GM19324 (cell line): ENCODE measurements around the gene EOMES.

Experiments used
- ATAC-seq: cut with Tn5 transposase; IDR thresholded peaks from one replicate; pipeline ENCODE4 v1.9.1; 2021; ENCODE audit warnings: mild to moderate bottlenecking, moderate library complexity; ENCODE audit not compliant: unreplicated experiment, low FRiP score

EOMES gene

DNA sequence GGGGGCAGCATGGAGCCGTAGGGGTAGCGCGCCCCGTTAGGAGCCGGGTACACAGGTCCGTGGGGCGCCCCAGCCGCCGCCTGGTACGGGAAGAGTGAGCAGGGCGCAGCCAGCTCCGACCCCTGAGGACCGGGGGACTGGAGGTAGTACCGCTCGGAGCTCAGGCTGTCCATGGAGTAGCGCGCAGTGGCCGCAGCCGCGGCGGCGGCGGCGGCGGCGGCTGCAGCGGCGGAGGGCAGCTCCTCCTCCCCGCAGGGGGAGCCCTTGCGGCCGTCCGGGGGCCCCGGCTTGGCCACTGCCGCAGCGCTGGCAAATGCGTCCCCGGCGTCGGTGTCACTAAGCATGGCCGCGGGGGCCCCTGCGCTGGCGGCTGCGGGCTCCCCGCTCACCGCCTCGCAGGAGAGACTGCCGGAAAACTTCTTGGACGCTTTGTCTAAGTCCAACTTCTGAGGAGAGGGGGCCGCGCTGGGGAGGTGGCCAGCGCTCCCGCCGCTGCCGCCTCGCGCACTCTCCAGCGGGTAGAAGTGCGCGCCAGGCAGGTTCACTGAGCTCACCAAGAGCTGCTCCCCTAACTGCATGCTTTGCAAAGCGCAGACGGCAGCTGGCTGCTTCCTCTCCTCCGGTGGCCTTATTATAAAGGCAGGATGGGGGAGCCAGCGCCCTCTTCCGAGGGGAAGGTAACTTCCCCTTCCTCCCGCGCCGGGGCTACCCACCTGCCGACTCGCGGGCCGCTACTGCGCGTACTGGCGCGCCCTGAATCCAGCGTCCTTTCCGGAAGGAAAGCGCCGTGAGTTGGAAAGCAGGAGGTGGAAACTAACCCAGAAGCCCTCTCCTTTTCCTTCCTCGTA lies at the start of gene EOMES:
TSS of gene EOMES (minus strand) at position 607 of the 848 bp plus-strand sequence. CDS start at position 578, 29 bp downstream.
- ATAC-seq: peak; percentile 66

DNA sequence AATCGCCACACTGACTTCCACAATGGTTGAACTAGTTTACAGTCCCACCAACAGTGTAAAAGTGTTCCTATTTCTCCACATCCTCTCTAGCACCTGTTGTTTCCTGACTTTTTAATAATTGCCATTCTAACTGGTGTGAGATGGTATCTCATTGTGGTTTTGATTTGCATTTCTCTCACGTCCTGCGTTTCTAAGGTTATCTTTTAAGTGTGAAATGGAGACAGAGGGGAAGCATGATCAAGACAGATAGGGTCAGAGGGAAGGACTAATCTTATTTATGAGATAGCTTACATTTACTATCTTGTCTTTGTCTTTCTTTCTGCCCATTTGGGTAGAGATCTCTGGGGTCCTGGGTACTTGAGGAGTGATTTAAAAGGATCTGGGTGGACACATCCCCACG lies 48.3 kb upstream of the EOMES start:
- peak; percentile 64 for ATAC-seq

DNA sequence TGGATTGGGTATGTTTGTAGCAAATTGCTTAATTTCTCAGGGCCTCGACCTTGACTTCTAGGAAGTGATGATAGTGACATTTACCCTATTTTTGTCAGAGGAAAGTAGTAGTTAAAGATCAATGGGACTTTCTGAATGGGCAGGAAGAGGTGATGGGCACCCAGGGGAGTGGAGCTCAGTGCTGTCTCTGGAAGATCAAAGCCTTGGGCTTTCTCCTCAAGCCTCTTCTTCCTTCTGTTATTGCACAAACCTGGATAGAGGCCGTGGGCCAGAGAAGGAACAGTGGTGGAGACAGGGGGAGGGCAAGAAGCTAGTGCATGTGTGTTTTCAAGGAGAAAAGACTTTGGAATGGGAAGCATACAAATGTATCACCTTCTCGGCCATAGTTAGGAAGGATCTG lies 44.9 kb upstream of the EOMES start:
- no peak for ATAC-seq

DNA sequence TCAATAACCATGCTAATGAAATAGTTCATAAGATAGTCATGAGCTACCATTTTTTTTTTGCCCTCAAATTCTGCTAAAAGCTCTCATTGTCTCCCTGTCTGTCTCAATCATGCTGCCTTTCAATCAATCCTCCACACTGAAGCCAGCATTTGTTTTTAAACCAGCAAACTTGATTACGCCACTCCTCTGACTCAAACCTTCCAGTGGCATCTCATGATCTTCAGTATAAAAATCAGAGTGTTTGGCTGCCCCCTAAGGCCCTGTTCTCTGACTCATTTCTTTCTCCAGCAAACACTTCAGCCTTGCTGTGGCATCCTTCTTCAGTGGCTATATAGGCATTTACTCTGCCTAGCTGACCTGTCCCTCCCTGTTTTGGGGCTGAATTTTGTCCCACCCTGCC lies 36.0 kb upstream of the EOMES start:
- ATAC-seq: no peak

DNA sequence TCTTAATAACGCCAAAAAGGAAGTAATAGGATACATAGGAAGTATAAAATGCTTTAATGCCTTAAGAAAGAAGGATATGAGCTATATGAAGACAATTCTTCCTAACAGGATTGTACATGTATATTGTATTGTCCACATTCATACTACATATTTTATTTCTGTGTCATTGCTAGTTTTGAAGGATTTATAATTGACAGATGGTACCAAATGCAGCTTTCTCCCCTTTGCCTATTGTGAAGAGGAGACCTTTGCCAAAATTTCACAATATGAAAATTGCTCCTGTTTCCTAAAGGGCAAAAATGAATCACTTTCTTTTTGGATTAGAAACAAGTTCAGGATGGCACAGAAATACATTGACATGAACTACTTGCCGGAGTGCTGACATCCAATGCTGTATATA lies 34.8 kb upstream of the EOMES start:
- no peak for ATAC-seq

DNA sequence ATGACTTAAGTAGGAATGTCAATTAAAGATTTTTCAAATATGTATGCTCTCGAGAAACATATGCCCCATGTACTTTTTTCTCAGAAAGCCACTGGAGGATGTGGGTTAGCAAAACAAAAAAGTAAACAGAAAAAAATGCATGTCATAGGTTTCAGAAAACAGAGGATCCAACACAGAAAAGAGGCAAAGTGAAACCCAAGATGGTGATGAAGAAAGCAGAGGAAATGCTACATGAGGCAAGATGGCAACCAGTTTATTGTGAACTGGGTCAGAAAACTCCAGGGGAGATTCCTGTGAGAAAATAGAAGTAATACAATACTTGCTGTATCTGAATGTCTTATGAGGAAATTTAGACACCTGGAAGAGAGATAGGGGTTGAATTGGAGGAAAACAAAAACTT lies 30.8 kb upstream of the EOMES start:
- ATAC-seq: no peak

DNA sequence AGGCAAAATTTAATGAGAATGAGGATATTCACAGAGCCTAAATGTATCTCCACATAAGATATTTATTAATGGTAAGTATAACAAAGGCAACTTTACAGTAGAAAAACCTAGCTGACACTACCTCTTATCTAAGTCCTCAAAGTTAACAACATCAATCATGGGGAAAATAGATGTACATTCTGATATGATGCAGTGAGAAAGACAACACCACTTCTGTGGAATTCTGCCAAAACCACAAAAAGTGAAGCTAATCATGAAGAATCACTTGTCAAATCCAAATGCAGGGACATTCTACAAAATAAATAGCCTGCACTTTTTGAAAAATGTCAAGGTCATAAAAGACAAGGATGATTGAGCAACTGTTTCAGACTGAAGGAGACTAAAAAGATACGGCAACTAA lies 27.5 kb upstream of the EOMES start:
- no peak for ATAC-seq

DNA sequence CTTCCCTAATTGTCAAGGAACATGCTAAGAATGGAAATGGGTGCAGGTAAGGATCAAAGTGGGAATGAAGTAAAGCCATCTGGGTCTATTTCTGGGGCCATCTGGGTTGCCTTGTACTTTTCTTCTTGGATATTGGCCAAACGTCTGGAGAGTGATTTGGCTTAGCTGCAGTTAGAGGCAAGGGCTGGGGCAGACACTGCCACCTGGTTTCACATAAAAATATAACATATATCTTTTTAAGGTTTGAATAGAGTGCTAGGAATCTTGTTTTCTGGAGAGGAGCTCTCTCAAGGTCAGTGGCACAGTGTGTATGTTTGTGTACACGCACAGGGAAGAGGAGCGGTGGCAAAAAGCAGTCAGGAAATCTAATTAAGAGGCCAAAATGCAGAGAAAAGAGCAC lies 24.7 kb upstream of the EOMES start:
- no peak for ATAC-seq

DNA sequence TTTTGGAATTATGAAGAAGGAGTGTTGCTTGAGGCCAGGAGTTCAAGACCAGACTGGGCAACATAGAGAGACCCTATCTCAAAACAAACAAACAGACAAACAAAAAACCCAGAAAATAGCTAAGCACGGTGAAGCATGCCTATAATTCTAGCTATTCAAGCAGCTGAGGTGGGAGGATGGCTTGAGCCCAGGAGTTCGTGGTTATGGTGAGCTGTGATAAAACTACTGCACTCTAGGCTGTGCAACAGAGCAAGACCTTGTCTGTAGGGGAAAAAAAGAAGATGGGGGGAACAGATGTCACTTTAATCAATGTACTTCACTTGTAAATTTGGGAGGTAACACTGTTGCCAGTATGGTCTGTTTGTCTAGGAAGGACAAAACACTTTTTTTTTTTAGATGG lies 18.7 kb upstream of the EOMES start:
- no peak for ATAC-seq

DNA sequence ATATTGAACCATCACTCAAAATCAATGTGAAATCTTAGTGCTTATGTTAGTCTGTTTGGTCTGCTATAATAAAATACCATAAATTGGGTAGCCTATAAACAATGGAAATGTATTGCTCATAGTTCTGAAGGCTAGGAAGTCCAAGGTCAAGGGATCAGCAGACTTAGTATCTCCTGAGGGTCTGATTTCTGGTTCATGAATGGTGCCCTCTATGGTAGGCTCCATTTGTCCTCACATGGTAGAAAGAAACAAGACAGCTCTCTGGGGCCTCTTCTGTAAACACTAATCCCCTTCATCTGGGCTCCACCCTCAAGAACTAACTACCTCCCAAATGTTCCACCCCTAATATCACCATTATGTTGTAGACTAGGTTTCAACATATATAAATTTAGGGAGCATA lies 15.0 kb upstream of the EOMES start:
- no peak for ATAC-seq

DNA sequence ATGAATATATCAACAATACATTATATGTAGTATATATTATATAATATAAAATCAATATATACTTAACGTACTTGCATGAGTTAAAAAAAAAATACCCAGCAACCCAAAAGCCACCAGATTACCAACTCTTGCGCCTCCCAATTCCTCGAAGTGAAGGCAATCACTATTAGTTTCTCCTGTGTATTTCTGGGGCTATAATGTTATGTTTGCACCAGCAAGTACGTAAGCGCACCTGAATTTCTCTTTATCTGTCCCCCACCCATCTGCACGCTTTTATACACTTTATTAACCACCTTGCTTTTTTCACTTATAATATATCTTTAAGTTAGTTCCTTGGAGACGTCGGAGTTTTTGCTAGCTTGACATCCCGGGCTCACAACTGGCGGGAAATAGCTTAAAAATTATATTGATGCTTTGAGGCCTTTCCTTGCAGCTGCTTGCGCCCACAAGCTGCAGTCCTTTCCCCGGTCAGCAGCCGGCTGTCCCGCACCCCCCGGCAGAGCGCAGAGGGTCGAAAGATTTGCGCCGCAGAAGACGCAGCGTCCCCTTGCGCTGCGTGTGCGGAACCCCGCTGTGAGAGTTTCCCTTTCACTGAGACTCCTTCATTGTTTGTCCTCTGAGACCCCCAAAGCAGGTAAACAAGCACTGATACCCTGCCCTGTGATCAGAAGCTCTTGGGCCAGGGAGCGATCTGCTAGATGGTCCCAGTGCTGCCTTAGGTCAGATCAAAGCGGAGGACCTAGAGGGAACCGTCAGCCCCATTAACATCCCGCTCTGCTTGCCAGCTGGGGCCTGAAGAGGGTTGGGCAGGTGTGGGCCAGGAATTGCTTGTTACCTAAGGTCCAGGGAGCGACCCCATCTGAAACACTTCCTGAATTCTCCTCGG lies 8.9 kb upstream of the EOMES start:
- ATAC-seq: no peak

DNA sequence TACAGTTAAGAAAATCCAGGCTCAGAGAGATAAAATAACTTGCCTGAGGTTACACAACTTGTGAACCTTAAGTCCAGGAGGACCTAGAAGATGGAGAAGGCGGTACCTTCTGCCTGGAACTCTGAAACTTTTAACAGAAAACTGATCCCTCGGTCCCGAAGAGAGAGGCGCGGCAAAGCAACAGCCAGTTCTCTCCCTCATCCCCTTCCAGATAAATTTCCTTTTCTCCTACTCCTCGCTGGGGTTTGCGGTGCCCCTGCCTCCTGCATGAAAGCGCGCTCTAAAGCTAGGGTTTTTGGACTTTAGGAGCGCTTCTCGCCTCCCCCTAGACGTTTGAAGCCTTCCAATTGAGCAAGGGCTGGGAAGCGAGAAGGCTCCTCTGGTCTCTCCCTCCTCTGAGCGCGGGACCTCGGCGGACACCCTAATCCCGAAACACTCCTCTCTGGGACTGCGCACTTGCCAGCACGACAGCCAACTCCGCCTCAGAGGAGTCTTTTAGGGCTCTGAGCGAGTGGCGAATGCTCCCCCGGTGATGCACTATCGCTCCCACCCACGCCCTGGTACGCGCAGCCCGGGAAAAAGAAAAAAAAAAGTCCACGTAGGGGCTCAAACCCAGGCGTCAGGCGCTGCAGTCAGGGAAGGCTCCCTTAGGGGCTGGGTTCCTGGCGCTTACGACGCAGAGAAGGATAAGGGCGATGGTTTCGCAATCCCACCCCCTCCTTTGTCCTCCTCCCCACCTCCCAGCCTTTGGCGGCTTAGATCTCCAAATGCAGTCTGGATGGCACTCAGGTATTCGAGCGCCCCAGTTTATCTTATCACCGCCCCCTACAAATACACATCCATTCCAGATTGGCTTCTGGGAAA lies 7.9 kb upstream of the EOMES start:
- no peak for ATAC-seq

DNA sequence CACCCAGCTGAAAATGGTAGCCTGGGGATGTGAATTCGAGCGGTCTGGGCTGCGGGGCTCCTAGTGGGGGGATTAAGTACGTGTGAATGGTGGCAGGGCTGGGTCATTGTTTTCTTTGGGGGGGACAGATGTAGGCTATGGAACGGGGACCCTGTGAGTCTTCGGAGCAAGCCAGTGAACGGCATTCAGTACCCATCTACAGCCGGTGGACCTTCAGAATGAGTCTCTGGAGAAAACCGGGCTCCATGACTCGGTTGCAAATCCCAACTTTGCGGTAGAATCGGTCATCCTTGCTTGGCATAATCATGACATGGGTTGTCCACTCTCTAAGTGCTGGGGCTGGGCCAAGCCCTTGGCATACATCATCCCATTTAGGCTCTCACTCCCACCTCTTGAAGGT lies 7.2 kb upstream of the EOMES start:
- no peak for ATAC-seq

DNA sequence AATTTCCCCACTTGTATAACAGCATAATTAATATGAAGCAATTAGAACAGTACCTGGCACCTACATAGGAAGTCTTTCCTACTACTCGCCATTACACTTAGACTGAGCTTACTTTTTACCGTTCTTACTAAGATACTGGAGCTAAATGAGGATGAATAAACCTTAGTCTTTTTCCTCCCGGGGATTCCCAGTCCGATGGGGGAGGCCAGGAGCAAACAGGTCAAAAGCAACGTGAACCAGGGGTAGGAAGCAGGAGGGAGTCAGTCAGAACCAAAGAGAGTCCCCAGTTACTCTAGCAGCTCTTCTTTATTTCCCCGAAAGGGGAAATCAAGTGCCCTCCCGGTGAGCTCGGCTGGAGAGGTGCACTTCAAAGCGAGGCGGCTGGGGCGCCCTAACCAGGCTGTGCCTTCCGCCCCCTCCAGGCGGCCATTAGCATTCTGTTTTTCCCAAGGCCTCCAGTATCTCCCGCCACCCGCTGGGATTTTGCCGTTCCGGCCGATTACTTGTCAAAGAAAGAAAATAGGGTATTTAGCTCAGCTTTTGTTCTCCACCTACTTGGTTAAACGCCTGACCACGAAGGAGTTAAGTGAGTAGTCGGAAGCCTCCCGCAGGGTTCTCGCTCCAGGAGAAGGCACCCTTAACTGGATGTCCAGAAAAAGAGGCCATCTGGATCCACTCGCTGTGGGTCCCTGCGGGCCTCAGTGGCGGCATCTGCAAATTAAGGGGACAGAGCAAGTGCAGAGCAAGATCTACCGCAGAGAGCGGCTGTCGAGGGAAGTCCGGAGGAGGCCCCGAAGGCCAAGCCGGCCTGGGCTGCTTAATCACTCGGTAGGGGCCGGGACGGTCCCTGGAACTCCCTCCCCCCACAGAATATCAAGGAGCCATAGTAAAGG lies 6.3 kb upstream of the EOMES start:
- peak; percentile 55 for ATAC-seq

DNA sequence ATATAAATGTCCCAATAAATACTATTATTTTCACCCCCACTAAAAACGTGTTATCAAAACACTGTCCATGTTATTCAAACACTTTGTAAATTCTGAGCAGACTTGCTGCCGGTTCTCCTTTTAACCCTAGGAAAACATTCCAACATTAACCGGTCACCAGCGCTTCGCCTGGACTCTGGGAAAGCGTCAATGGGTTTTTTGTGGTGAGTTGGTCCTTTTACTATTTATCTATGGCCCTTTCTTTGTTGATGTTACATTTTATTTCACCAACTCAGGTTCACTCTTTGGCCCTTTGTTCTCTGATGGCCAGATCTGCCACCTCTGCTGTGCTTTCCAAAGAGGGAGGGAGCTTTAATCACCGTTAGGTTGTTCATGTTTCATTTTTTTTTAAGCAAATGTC lies 4.1 kb upstream of the EOMES start:
- ATAC-seq: no peak

DNA sequence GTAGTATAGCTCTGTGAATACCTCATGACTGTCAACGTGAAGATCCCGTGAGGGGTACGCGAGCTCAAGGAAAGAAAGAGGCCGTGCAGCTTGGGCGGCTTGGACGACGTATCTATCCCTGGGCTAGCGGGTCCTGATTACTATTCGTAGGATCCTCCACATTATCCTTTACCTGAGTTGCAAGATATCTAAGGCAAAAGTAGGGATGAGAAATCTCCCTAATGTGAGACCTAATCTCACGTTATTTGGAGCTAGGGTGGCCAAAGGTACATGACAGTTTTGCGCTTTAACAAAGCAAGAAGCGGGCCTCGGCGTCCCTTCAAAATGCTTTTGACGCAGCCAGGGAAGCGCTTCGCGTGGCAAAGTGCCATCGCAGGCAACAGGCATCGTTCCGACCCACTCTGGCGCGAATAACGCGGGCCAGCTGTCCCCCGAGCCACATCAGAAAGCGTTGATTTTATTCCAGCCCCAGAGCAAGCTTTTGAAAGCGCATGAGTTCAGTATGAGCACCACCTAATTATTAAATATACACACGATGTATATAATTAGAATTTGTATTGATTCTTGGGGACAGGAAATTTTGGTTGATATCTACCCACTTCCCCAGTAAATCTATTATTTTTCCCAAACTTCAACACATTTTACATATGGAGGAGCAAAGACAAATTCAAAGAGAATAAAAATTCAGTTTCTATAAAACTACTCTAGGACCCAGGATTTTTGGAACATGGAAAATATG lies 2.5 kb upstream of the EOMES start:
- no peak for ATAC-seq

DNA sequence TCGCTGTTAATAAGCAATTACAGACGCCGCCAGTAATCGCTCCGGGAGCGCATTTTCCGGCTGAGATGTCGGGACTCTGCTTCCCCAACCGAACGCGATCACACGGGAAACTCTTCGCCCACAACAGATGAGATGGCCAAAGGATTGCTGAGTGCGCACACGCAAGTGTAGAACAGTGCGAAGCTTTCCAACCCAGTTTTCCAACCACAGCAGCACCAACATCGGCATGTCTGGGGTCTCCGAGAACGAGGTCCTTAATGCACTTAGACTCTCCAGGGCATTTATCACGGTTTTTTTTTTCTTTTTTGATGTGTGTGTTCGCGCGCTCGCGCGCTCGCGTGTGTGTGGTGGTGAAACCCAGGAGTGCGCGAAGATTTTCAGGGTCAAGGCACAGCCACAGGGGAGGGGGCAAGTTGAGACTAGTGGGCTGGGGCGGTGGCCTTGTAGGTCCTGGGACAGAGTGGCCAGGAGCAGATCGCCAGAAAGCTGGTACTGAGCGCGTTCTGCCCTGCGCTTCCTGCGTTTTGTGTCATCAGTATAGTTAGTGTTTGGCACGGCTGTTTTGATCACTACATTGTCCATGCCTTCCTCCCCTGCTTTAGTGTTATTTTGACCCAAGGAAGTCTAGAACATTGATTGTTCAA lies 1.8 kb upstream of the EOMES start:
- no peak for ATAC-seq

DNA sequence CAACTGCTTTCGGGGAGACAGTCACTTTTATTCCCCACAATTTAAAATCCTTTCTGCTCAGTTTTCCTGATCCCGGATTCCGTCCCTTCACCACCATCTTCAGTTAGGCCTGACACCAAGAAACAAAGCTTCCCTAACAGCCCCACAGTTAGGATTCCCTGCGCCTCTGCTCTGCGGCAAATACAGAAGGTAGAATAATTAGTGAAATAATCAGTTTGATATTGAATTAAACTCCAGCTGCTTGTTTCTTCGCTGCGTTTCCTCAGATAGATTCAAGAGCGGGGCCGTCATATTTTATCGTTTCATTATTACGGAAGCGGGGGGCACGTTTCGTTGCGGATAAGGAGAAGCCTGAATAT lies 1.3 kb upstream of the EOMES start:
- no peak for ATAC-seq

DNA sequence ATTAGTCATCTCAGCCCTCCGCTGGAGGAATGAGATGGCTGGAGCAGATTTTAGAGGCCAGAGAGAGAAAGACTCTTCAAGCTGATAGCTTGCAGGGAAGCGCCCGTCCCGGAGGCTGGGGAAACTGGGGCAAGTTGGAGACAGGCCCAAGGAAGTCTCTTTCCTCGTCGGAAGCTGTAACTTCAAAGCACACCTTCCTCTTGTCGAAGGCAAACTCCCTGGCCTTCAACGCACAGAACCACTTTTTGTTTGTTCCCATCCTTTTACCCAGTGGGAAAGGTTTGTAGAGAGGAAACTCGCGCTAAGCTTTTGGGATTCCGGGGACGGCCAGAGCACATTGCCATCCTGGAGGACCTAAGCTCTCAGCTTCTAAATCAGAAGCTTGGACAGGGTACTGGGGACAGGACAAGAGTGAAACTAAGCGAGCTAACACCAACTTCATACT lies 900 bp upstream of the EOMES start:
- ATAC-seq: no peak
